ENCODE data around the gene FOSL2.

The FOSL2 gene

GRCh38 chr2:28392297-28393113 is at the start of gene FOSL2:
TSS of gene FOSL2 (plus strand) at chr2:28392858. CDS start at chr2:28393721, 863 bp downstream.
- peak; percentile 87 to 90 for DNase-seq

GRCh38 chr2:28343184-28343942 is 49.3 kb upstream of the FOSL2 start:
- no peak for DNase-seq

DNA sequence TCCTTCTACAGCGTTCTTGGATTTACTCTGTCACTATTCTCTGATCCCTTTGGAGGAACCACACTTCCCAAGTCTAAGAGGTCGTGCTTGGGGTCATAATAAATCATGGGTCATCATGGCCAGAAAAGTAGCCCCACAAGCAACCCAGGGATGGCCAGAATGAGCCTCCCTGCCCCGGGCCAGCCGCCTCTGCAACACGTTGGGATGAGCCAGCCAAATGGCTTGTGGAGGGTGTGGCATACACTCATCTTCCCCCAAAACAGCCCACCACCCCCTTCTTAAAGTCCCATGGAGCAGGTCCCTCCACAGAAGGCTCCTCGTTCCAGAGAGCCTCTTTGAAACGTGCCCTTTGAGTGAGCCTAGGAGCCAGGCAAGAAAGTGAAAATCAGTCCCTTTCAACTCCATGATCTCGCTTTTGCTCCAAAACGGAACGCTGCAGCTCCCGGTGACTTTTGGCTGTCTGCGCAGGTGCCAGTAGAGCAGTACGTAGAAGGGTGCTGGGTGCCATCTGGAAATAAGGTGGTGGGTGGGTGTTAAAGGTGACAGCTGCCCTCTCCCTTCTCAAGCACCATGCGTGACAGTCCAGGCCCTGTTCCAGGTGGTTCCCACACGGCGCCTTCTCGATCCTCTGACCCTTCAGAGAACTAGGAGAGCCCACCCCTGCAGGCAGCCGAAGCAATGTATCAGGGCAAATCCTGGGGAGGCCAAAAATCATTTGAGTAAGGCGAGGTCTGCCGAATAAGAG is 48.5 kb upstream of the FOSL2 start:
- DNase-seq = no peak

DNA sequence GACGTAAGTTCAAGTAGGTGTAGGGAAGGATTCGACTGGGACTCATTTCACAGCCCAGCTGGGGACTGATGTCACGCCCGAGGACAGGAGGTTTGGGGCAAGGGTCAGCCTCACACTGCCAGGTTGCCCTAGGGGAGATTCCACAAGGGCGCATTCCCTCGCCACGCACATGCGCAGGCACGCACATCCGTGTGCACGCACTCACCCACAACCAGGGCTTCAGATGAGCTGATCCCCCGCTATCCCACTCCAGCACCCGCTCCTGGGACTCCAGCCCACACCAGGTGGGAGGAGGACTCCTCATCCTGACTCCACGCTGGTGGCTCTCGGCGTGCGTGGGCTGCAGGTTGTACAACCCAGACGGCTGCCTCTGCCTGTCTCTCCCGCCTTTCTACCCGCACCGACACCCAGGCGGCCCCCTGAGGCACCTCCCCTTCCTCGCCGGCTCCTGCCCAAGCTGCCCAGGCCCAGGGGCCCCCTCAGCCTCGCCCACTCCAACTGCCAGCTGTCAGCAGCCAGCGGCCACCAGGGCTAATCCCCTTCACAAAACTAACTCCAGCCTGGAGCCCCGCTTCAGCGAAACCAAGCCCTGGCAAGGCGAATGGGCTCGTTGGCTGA is 47.8 kb upstream of the FOSL2 start:
- DNase-seq = no peak

GRCh38 chr2:28345619-28346018 is 47.0 kb upstream of the FOSL2 start:
- DNase-seq = no peak

GRCh38 chr2:28346587-28346986 is 46.1 kb upstream of the FOSL2 start:
- DNase-seq = no peak

- DNase-seq = no peak
Measured at GRCh38 chr2:28347193-28347592, 45.5 kb upstream of the FOSL2 start.

DNA sequence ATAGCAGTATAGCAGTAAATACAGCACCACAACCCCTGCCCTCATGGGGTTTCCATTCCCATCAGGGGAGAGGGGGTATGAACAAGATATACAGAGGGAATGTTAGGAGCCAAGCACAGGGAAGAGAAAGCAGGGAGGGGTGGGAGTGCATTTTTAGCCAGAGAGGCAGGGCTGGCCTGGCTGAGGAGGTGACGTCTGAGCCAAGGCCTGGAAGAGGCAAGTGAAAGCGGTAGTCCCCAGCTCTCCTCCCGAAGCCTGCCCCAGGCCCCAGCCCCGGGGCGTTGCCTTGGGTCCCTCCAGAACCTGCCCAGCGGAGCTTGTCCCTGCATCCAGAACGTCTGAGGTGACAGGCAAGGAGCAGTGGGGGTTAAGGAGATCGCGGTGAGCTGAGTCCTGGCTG is 45.1 kb upstream of the FOSL2 start:
- no peak for DNase-seq

DNA sequence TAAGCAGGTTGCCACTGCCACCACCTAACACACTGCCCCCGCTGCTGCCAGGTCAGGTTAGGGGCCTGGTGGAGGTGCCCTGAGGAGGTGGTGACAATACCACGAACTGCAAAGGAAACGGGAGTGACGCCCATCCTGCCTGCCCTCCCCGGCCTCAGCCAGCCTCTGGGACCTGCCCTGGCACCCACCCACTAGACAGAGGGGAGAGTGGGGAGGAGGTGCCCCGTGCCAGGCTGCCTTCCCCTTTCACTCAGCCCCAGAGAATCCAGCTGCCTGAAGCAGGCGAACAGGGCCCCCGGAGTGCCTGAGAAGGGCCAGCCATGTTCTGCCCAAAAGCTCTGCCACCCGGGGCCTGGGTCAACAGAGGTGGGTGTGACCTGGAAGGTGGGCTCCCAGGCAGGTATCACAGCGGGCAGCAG is 44.5 kb upstream of the FOSL2 start:
- no peak for DNase-seq

GRCh38 chr2:28348921-28349320 is 43.7 kb upstream of the FOSL2 start:
- DNase-seq = no peak

DNA sequence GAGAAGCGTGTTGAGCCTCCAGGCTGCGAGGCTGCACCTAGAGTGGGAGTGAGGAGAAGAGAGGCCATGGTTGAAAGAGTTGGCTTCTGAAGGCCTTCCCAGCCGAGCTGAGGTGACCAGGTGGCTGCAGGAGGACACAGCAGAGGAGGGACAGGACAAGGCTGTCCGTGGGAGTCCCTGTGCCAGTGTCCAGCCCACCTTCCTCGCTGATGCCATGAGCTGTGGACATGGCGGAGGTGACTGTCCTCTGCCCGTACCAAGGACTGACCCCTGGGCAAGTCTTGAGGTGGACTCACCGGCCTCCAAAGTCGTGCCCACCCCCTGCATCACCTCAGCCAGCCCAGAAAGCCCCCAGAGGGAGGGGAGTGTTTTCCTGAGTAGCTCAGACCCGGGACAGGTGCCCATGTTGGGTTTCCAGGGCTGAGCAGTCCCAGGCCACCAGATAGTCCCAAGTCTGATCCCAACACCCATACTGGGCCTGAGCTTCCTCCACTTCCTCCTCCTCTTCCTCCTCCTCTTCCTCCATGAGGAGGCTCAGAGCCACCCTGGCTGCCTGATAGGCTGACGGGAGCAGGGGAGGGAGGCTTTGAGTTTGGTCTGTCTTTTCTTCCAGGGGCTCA is 43.0 kb upstream of the FOSL2 start:
- DNase-seq = no peak

DNA sequence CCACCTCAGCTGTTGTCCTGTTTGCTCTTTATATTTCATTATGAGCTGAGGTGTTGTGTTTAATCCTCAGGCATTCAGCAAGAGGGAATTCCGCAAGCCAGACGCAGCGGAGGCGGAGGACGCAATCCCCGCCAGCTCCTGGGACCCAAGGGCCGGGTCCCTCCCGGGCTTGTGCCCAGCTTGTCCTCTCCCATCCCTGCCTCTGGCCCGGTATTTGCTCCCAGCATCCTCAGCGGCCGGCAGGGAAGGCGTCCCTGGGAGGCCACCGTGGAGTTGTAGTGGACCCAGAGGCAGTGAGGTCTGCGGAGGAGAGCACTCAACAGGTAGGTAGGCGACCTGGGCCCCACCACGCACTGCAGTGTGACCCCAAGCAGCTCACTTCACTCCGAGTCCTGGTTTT is 42.5 kb upstream of the FOSL2 start:
- no peak for DNase-seq

DNA sequence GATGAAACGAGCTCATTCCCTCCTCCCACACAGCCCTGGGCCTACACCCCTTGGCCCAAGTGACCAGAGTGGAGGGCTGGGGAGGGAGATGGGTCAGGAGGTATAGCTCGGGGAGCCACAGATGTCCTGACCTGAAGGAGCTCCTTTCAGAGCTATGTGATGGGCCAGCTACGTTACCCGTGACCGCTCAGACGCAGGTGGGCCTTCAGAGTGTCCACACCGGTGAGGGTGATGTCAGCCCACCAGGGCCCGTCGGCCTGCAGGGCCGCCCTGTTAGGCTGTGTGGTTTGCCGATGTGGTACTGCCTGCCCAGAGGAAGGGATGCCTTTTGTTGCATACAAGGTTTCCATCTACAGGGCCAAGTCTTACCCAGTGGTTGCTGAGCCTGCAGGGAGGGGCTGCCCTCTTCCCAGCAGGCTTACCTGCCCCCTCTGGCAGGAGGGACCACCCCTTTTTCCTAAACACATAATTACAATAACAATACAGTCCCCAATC is 41.8 kb upstream of the FOSL2 start:
- DNase-seq = no peak

- no peak for DNase-seq
Measured at GRCh38 chr2:28351621-28352020, 41.0 kb upstream of the FOSL2 start.

- no peak for DNase-seq
Measured at GRCh38 chr2:28352104-28352503, 40.6 kb upstream of the FOSL2 start.

DNA sequence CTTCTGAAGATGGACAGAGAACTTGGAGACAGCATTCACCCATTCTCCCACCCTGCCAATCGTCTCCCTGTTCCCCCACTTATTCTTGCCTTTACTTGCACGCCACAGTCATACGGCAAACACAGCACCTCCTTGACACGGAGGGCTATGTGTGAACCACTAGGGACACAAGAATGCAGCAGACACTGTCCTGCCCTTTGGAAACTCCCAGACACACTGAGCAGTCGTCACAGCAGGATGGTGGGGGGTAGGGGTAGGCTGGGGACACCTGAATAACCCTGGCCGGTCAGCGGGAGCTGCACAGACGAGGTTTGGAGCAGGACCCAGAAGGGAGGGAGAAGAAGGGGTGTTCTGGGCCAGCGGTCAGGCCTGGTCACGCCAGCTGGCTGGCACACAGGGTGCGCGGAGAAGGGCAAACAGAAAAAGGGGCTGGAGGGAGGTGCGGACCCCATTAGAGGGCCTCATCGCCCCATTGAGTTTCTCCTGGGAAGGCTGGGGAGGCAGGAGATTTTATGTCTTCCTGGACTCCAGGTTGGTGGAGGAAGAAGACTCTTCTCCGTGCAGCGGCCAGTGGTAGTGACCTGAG is 40.0 kb upstream of the FOSL2 start:
- no peak for DNase-seq

- DNase-seq = no peak
Measured at GRCh38 chr2:28354920-28355520, 37.6 kb upstream of the FOSL2 start.

GRCh38 chr2:28355521-28356094 is 37.0 kb upstream of the FOSL2 start:
- DNase-seq = no peak

- DNase-seq = peak in 1 of 2 donors; percentile 51
Measured at GRCh38 chr2:28356095-28356911, 36.4 kb upstream of the FOSL2 start.

- DNase-seq = no peak
Measured at GRCh38 chr2:28357055-28357454, 35.6 kb upstream of the FOSL2 start.

Data from hippocampal formation (tissue), 2 donors.